Activated naive CD4-positive, alpha-beta T cell treated with Interleukin-2 at 50 U/mL for 16 hours (primary cell): ENCODE data around the gene MARK3.
"Not testable (repeated sequence)": the region's sequence is repeated elsewhere in the genome, so short reads cannot be mapped to it uniquely, and the experiment has no call there.

Experiments used
- DNase-seq: peaks from one replicate; pipeline ENCODE4 v3.0.0-alpha.2; 2020

The MARK3 gene

GRCh38 chr14:103495854-103496253 lies 110.6 kb downstream of the MARK3 start:
- DNase-seq: no peak

DNA sequence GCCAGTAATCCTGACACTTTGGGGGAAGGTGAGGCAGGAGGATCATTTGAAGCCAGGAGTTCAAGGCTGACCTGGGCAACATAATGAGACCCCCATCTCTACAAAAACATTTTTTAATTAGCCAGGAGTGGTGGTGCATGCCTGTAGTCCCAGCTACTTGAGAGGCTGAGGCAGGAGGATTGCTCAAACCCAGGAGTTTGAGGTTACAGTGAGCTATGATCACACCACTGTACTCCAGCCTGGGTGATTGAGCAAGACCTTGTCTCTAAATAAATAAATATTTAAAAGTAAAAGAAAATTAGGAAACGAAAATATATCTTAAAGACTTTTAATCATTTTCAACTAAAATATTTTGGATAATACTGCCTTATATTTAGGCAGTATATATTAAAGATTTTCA lies 111.6 kb downstream of the MARK3 start:
- no peak for DNase-seq

GRCh38 chr14:103499709-103500108 lies 114.5 kb downstream of the MARK3 start:
- no peak for DNase-seq

GRCh38 chr14:103500148-103500990 lies 115.2 kb downstream of the MARK3 start:
- DNase-seq: peak; percentile 81

DNA sequence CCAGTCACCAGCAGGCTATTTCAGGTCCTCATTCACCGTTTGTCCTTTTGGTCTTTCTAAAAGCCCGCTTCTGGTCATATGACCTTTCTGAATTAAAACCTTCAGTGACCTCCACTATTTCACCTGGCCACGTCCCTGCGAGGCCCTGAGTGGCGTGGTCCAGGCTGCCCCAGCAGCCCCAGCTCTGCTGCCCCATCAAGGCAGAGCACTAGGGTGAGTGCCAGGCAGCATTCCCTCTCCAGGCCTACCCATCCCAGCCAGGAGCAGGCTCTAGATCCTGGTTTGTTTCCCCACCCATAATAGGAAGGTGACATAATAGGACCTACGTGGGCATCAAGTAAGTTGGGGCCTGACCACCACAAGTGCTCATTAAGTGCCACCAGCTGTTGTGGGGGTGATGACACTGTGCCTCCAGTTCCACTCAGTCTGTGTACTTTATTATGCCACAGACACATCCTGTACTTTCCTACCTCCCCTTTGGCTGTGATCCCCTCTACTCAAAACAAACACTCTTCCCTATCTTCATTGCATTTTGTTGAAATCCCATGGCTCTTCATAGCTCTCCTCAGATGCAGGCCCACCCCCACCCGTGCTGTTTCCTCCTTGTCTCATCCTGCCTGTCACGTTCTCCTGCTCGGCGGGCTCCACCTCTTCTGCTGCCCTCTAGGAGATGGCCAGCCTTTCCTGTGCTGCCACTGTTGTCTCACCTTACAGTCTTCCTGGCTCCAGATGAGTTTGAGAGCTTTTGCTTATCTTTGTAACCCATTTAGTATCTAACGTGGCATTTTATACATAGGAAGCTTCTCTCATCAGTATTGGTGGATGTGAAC lies 116.0 kb downstream of the MARK3 start:
- no peak for DNase-seq

DNA sequence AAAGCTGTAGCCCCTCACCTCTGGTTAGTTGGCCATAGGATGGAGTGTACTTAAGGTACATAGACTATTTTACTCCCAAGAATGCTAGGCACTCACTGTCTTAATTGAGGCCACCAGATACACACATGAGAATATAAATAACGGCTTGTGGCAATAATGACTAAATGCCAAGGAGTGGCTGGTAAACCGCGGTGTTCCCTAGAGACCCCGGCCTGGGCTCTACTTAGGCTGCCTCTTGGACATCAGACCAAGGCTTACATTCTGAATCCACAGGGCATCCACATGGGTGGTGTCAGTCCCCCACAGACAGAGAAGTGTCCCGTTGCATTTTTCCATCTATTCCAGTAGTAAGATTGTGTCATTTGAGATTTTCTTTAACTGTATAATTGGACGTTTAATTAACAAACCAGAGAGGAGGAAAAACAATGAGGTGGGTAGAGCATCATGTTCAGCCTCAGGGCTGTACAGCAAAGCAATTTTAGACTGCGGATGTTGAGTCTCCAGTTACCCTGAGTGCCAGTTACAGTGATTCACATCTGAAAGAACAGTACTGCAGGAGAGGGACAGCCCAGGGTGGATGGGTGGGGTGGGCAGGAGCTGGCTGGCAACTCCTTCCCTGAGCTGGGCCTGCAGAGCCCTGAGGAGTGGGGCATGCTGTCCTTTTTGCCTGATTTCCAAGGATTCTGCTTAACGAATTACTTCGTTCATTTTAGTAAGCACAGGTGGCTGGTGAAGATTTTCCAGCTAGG lies 116.9 kb downstream of the MARK3 start:
- no peak for DNase-seq

DNA sequence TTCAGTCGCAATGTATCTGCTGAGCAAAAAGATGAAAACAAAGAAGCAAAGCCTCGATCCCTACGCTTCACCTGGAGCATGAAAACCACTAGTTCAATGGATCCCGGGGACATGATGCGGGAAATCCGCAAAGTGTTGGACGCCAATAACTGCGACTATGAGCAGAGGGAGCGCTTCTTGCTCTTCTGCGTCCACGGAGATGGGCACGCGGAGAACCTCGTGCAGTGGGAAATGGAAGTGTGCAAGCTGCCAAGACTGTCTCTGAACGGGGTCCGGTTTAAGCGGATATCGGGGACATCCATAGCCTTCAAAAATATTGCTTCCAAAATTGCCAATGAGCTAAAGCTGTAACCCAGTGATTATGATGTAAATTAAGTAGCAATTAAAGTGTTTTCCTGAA lies 117.7 kb downstream of the MARK3 start:
- no peak for DNase-seq

GRCh38 chr14:103503296-103503695 lies 118.1 kb downstream of the MARK3 start:
- no peak for DNase-seq

GRCh38 chr14:103504991-103505565 lies 119.9 kb downstream of the MARK3 start:
- DNase-seq: no peak

DNA sequence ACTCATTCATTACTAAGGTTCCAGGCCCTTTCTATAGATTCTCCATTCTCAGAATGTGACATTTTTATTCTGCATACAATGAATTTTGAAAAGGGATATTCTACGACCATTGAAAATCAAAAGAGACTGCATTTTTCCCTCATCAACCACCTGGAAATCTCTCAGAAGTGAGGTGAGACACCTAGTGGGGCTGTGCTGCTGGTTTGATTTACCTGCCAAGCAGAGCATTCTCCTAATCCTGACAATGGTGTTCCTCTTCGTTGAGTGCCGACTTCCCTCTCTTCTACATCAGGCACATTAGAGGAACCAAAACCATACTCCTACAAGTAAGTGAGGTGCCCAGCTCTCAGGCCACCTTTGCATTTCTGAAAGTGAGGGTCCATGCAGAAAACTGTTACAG lies 122.5 kb downstream of the MARK3 start:
- DNase-seq: no peak

DNA sequence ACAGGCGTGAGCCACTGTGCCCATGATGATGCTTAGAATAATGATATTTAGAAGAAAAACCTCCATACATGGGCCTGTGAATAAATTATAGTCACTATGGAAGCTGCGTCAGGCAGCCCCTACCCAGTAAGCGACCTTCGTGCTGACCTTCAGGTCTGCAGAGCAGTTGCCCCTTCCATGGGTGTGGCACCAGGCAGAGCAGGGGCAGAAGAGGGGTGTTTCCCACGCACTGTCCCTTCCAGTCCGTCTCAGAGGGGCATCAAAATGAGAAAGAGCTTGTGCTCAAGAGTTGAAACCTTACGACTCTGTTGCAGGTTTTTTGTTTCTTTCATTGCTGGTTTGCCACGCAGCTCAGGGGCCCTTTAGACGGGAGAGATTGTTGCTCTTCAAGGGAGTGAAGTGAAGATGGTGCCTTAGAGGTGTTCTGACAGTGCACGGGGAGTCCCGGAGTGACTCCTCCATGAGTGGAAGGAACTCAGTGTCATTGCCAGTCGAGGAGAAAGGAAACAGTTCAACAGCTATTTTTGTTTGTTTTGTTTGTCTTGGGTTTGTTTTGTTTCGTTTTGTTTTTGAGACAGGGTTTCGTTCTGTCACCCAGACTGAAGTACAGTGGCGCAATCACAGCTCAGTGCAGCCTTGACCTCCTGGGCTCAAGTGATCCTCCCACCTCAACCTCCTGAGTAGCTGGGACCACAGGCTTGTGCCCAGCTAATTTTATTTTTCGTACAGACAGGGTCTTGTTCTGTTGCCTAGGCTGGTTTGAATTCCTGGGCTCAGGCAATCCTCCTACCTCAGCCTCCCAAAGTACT lies 123.5 kb downstream of the MARK3 start:
- no peak for DNase-seq

GRCh38 chr14:103509864-103510723 lies 124.9 kb downstream of the MARK3 start:
- no peak for DNase-seq

GRCh38 chr14:103510724-103511693 lies 125.8 kb downstream of the MARK3 start:
- no peak for DNase-seq

- DNase-seq: not testable (repeated sequence)
Observed at GRCh38 chr14:103512180-103512579, 127.0 kb downstream of the MARK3 start.

GRCh38 chr14:103512701-103513611 lies 127.7 kb downstream of the MARK3 start:
- DNase-seq: no peak

DNA sequence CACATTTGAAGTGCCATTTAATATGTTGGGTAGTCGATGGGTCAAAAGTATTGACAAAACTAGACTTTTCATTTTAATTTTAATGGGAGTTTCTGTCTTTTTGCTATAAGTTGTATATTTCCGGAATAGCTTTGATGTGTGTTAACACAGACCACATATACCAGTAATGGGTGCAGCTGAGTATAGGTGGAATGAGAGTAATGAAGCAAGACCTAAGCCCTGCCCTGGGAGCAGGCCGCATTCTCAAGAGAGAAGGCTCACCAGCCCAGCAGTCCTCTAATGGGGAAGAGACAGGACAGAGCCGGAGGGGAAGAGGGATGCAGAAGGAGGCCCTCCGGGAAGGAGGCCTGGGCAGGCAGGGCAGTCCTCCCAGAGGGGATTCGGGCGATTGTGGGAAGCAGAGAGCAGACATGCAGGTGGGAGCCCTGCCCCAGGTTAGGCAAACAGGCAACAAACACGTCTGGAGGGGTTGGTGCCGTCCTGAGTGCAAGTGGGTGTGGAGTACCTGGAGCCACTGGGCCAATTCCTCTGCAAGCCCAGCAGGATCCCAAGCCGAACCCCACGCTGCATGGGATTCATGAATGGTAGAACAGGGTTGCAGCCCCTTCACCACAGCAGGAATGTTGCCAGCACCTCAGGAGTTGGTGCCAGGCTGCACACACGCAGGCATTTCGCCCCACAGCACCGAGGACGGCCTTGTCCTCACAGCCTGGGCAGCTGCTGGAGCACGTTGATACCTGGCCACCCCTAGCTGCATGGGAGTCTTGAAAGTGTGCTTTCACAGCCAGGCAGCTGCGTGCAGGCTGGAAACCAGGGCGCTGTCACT lies 129.6 kb downstream of the MARK3 start:
- DNase-seq: no peak

- DNase-seq: no peak
Observed at GRCh38 chr14:103516426-103517173, 131.4 kb downstream of the MARK3 start.
